Spinal cord (tissue), 10 donors: ENCODE measurements around the gene JAG1. TPM values are rescaled to one million over a fixed set of nuclear protein-coding genes. Genes with fewer than 3 reads are reported as not detected.

Experiments used
- DNase-seq, 6 donors: peaks; one replicate each; pipeline versions ENCODE4 v3.0.0 to v3.0.0-alpha.2; 2013 to 2015; ENCODE audit warnings: low spot score in 6 of 6, low read depth in 4 of 6
- H3K27ac ChIP-seq: one replicate; pipeline ENCODE4 v1.5.1; 2013; ENCODE audit warnings: low read depth, low read length, control low read depth
- H3K27me3 ChIP-seq: one replicate; pipeline ENCODE4 v1.6.1; 2013; ENCODE audit warnings: low read length; ENCODE audit not compliant: control insufficient read depth, insufficient read depth
- H3K36me3 ChIP-seq: one replicate; pipeline ENCODE4 v1.6.1; 2013; ENCODE audit warnings: low read length; ENCODE audit not compliant: control insufficient read depth, insufficient read depth
- H3K4me1 ChIP-seq: one replicate; pipeline ENCODE4 v1.6.1; 2013; ENCODE audit warnings: low read length; ENCODE audit not compliant: control insufficient read depth, insufficient read depth
- H3K4me3 ChIP-seq: one replicate; pipeline ENCODE4 v1.5.1; 2013; ENCODE audit warnings: low read depth, low read length, control low read depth
- H3K9me3 ChIP-seq: one replicate; pipeline ENCODE4 v1.6.1; 2013; ENCODE audit warnings: low read length; ENCODE audit not compliant: control insufficient read depth, insufficient read depth
- WGBS: methylation state at CpG from one replicate; pipeline ENCODE4 v1.1.5; 2013; ENCODE audit warnings: missing lambda C conversion rate; ENCODE audit not compliant: insufficient coverage; 5-methylcytosine and 5-hydroxymethylcytosine counted together
- long read RNA-seq, 4 donors: transcript quantifications; one replicate each; lab custom pipeline, GENCODE V29; 2026
- polyA plus RNA-seq, 2 donors: library from polyadenylated mRNA; unstranded; fragments of 120-200 nt; gene quantifications; one replicate each; pipeline ENCODE4 v1.2.1, GENCODE V29; 2013; ENCODE audit not compliant: insufficient read length in 2 of 2
- total RNA-seq, 2 donors: library from RNA; depleted of rRNA in 1 of 2; stranded (reverse); fragments of 120-200 nt in 1 of 2; fragments of >200 nt in 1 of 2; gene quantifications; one replicate each; pipeline versions ENCODE4 v1.2.3 to v1.2.4, GENCODE V29; 2013 to 2014
- donor health status: healthy.

JAG1 gene
- total RNA-seq (10 to 100 TPM; 63.4 to 74.5 TPM), polyA plus RNA-seq (10 to 100 TPM; 24.5 to 31.2 TPM)
- long read RNA-seq, donor 1, full-length matches to known transcripts, result 2 of 2 reads
- long read RNA-seq, donor 1, partial matches to known transcripts, result 0 of 2 reads
- long read RNA-seq, donor 1, other reads (novel, unspliced or antisense), result 0 of 2 reads
- long read RNA-seq, donor 2, result 0 reads
- long read RNA-seq, donor 3, result 0 reads
- long read RNA-seq, donor 4, full-length matches to known transcripts, result 4 of 4 reads
- long read RNA-seq, donor 4, partial matches to known transcripts, result 0 of 4 reads
- long read RNA-seq, donor 4, other reads (novel, unspliced or antisense), result 0 of 4 reads

DNA sequence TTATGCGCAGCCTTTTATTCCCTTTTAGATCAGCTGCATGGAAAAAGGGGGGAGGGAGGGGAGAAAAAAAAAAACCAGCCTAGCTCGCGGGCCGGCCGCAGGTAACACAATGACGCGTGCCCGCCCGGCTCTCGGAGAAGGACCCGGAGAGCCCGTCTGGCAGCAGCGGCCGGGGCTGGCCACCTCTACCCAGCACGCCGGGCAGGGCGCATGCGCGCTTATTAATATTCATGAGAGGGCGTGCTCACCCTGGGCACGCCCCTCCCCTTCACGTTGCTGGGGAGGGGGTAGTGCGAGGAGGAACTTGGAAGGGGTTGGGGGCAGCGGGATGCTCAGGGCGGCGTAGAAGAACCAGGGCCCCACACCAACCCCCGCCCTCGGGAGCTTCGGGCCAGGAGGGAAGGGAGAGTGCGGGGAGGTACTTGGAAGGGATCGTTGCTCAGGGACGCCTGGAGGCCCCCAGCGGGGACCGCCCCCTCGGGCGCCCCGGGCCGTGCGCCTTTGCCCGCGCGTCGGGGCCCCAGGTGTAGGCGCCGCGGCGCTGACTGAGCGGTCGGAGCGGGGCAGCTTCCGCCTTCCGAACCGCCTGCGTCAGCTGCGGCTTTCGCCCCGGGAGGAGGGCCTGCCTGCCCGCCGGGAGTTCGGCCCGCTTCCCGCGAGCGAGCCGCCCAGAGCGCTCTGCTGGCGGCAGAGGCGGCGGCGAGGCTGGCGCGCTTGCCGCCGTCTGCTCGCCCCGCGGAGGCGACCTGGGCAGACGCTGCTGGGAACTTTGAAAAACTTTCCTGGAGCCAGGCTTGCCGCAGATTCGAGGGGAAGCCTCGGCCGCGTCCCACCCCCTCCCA, at the start of gene JAG1:
Gene JAG1 (minus strand): TSS at position 158 of the 842 bp plus-strand sequence. CDS start 469 bp downstream, outside the sequence.
- Histone ChIP-seq H3K4me3 (peak within 1 kb of the TSS; percentile 89), H3K4me1 (peaks cover 37% of the 10 kb centered on the region), H3K27me3 (peaks cover 12% of the 10 kb centered on the region), H3K9me3 (no peaks in the 10 kb centered on the region), H3K36me3 (no peaks in the 10 kb centered on the region), H3K27ac (peak within 1 kb of the TSS; percentile 87)
- DNase-seq, result peak in 5 of 6 donors; percentile 80 to 98 (median 89)
- under 1% methylated on average over 83 of the region's 84 CpGs for WGBS

GRCh38 chr20:10721976-10722375, 48.2 kb upstream of the JAG1 start:
- DNase-seq, result no peak
- no CpG with 5 or more reads among the region's 3 CpGs for WGBS
- H3K27me3 ChIP-seq, result no peaks in the 10 kb centered on the region
- no peaks in the 10 kb centered on the region for H3K4me1 ChIP-seq
- H3K36me3 ChIP-seq, result no peaks in the 10 kb centered on the region
- no peaks in the 10 kb centered on the region for H3K9me3 ChIP-seq
- H3K27ac ChIP-seq, result no peak overlapping the region
- H3K4me3 ChIP-seq, result no peak overlapping the region

- DNase-seq, result no peak
- H3K4me1 ChIP-seq, result no peaks in the 10 kb centered on the region
- no peaks in the 10 kb centered on the region for H3K9me3 ChIP-seq
- no peaks in the 10 kb centered on the region for H3K27me3 ChIP-seq
- no peaks in the 10 kb centered on the region for H3K36me3 ChIP-seq
- H3K27ac ChIP-seq, result no peak overlapping the region
- H3K4me3 ChIP-seq, result no peak overlapping the region
- 73% methylated on average over 3 of the region's 9 CpGs for WGBS
These were observed 47.5 kb upstream of the JAG1 start for GRCh38 chr20:10721137-10721896.

DNA sequence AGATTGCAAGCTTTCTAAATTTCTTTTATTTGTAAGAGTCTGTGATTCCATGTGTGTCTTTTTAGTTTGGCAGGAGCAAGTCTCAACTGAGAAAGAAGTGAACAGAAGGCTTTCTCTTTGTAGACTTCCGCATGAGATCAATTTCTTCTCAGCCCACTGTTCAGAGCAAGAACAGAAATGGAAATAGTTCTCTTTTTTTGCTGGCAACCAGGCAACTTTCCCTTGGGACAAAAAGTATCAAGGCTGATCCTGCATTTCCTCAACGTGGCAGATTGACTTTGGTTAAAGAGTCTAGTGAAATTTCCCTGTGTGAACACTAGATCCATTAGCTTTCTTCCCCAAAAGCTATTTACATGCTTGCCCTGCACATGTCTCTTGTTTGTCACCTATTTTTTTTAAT, 46.8 kb upstream of the JAG1 start:
- no peaks in the 10 kb centered on the region for H3K36me3 ChIP-seq
- no peak overlapping the region for H3K27ac ChIP-seq
- no peaks in the 10 kb centered on the region for H3K27me3 ChIP-seq
- 55% methylated on average over 2 of the region's 2 CpGs for WGBS
- H3K4me3 ChIP-seq, result no peak overlapping the region
- peak in 1 of 6 donors; percentile 47 for DNase-seq
- no peaks in the 10 kb centered on the region for H3K9me3 ChIP-seq
- no peaks in the 10 kb centered on the region for H3K4me1 ChIP-seq

DNA sequence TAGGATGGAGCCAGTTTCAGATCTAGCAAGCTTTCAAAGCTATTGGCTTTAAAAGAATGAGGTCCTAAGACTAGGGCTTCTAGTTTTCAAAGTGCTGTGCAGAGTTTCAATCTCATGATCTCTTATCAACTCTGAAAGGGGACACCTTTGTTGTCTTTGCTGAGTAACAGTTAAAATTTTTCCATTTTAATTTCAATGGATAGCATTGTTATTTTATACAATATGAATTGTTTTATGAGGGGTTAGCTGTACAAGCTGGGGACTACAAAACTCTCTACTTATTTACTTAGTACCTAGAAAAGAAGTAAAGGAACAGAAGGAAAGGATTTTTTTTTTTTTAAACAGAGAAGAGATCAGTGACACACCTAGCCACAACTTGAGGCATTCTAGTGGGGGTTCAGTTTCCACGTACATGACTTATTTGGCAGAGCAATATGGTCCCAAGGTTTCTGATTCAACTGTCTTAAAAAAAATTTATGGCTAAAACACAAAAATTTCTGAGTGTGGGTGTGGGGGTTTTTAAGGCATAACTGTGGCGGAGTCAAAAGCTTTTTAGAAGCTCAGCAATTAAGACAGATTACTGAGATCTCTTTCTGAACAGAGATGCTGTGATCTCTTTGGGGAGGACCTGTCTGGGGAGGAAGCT, 46.1 kb upstream of the JAG1 start:
- H3K4me1 ChIP-seq, result no peaks in the 10 kb centered on the region
- no peaks in the 10 kb centered on the region for H3K9me3 ChIP-seq
- DNase-seq, result no peak
- no peak overlapping the region for H3K27ac ChIP-seq
- WGBS, result 92% methylated on average over 1 of the region's 2 CpGs
- H3K36me3 ChIP-seq, result no peaks in the 10 kb centered on the region
- no peak overlapping the region for H3K4me3 ChIP-seq
- H3K27me3 ChIP-seq, result no peaks in the 10 kb centered on the region

- H3K27me3 ChIP-seq, result no peaks in the 10 kb centered on the region
- H3K36me3 ChIP-seq, result no peaks in the 10 kb centered on the region
- WGBS, result 43% methylated on average over 1 of the region's 3 CpGs
- H3K4me3 ChIP-seq, result no peak overlapping the region
- H3K9me3 ChIP-seq, result no peaks in the 10 kb centered on the region
- no peak for DNase-seq
- no peaks in the 10 kb centered on the region for H3K4me1 ChIP-seq
- H3K27ac ChIP-seq, result no peak overlapping the region
These were observed 44.9 kb upstream of the JAG1 start for GRCh38 chr20:10718661-10719060.

GRCh38 chr20:10716855-10717254, 43.1 kb upstream of the JAG1 start:
- peak in 1 of 6 donors; percentile 38 for DNase-seq
- no peak overlapping the region for H3K4me3 ChIP-seq
- H3K4me1 ChIP-seq, result no peaks in the 10 kb centered on the region
- H3K9me3 ChIP-seq, result no peaks in the 10 kb centered on the region
- no peaks in the 10 kb centered on the region for H3K27me3 ChIP-seq
- H3K36me3 ChIP-seq, result no peaks in the 10 kb centered on the region
- H3K27ac ChIP-seq, result no peak overlapping the region

DNA sequence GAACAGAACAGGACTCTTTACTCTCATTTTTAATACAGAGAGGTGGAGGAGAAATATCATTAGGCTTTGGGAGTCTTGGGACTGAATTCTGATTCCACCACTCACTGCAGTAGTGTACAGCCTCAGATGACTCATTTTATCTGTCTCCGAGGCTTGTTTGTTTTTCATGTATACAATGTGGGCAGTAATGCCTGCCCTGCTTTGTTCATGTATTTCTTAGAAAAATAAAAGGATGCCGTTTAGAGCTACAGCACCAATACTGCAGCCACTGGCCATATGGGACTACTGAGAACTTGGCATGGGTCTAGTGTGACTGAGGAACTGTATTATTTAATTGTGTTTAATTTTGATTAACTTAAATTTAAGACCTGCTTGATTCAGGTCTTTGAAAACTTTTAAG, 41.2 kb upstream of the JAG1 start:
- 33% methylated on average over 1 of the region's 2 CpGs for WGBS
- no peaks in the 10 kb centered on the region for H3K9me3 ChIP-seq
- DNase-seq, result no peak
- H3K27ac ChIP-seq, result no peak overlapping the region
- no peaks in the 10 kb centered on the region for H3K36me3 ChIP-seq
- H3K4me3 ChIP-seq, result no peak overlapping the region
- no peaks in the 10 kb centered on the region for H3K4me1 ChIP-seq
- H3K27me3 ChIP-seq, result no peaks in the 10 kb centered on the region

DNA sequence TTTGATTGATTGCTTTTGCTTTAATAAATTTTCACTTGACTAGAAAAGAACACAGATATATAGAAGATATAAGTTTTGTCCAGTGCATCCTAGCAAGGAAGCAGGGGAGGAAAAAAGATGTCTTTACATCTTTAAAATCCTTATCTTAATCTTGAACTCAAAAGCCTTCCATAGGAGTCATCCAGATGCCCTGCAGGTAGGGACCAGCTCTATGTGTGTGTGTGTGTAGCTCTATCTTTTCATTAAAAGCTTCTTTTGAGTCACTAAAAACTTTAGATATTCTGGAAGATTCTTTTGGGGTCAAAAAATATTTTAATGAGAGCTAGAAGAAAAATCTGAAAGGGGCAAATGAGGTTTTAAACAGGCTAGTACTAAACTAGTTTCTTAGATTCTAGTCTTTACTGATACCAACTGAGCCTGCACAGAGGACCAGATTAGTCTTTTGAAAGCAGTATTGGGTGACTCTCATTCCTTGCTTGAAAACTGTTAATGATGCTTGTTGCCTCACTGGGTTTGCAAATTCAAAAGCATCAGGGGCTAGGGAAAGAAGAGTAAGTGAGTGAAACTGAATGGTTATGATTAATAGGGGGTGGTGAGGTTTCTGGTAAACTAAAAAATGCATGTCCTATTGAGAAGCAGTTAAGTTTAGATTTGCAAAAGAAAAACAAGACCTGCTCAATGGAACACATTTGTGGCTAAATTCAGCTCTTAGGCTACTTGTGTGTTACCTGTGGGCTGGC, 40.6 kb upstream of the JAG1 start:
- Histone ChIP-seq H3K9me3 (no peaks in the 10 kb centered on the region), H3K36me3 (no peaks in the 10 kb centered on the region), H3K4me1 (no peaks in the 10 kb centered on the region), H3K27ac (no peak overlapping the region), H3K4me3 (no peak overlapping the region), H3K27me3 (no peaks in the 10 kb centered on the region)
- DNase-seq, result no peak
